Activated T-cell treated with anti-CD3 and anti-CD28 coated beads, Interleukin-2, amount 50 U/mL, for 48 hours (primary cell): ENCODE data around the gene TARM1.
"Not testable (repeated sequence)": the region's sequence is repeated elsewhere in the genome, so short reads cannot be mapped to it uniquely, and the experiment has no call there.

Experiments
- DNase-seq, 2 experiments: peaks; one replicate each; pipeline ENCODE4 v3.0.0-alpha.2; 2020

The TARM1 gene

GRCh38 chr19:54099190-54099902, 18.2 kb upstream of the TARM1 start:
- no peak for DNase-seq

GRCh38 chr19:54096617-54097106, 15.5 kb upstream of the TARM1 start:
- peak in 1 of 2 experiments; percentile 37 for DNase-seq

DNA sequence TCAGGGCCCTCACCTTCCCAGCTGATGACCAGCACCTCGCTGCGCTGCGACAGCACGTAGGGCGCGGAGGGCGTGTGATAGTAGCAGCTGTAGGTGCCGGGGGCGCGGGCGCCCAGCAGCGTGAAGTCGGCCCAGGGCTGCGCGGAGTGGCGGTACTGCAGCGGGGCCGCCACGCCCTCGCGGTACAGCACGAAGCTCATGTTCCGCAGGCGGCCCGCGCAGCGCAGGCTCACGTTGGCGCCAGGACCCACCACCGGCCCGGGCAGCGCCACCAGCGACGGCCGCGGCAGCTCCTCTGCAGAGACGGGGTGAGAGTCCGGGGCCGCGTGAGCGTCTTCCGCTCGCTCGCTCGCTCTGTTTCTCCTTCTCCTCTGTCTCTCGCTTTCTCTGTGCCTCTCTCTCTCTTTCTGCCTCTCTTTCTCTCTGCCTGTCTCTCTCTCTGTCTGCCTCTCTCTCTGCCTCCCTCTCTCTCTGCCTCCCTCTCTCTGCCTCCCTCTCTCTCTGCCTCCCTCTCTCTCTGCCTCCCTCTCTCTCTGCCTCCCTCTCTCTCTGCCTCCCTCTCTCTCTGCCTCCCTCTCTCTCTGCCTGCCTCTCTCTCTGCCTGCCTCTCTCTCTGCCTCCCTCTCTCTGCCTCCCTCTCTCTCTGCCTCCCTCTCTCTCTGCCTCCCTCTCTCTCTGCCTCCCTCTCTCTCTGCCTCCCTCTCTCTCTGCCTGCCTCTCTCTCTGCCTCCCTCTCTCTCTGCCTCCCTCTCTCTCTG, 14.9 kb upstream of the TARM1 start:
- DNase-seq = peak; percentile 54 to 70

- DNase-seq = no peak
Measured at GRCh38 chr19:54095136-54095858, 14.1 kb upstream of the TARM1 start.

DNA sequence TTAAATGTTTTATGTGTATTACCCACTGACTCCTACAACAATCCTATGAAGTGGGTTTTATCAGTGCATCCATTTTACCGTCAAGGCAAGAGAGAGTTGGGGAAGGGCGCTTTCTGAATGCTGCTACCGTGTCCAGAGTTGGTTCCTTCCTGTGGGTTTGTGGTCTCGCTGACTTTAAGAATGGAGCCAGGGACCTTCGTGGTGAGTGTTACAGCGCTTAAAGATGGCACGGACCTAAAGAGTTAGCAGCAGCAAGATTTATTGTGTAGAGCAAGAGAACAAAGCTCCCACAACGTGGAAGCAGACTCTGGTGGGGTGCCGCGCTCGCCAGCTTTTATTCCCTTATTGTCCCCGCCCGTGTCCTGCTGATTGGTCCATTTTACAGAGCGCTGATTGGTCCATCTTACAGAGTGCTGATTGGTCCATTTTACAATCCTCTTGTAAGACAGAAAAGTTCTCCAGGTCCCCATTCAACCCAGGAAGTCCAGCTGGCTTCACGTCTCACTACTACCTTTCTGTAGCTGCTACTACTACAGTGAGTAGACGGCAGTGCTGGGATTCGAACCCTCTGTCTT, 13.3 kb upstream of the TARM1 start:
- no peak for DNase-seq

- no peak for DNase-seq
Measured at GRCh38 chr19:54084410-54084809, 3.2 kb upstream of the TARM1 start.

- no peak for DNase-seq
Measured at GRCh38 chr19:54077334-54077733, 3.8 kb downstream of the TARM1 start.

GRCh38 chr19:54074851-54075250, 6.3 kb downstream of the TARM1 start:
- no peak for DNase-seq

DNA sequence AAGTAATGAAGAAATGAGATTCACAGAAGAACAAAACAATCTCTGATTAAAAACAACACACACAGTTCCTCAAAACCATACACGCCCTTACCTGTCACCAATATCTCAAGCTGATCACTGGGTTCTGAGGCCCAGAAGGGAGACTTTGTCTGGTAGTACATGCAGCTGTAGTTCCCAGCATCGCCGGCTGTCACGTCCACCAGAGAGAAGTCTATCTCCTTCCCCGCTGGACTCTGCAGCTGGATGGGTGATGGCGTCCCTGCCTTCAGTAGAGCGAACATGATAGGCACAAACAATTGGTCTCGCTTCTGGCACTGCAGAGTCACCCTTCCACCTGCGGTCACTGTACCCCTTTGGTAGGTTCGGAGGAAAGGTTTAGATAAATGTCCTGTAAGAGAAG, 7.3 kb downstream of the TARM1 start:
- no peak for DNase-seq

- DNase-seq = no peak
Measured at GRCh38 chr19:54069470-54069869, 11.7 kb downstream of the TARM1 start.

GRCh38 chr19:54063350-54064116, 17.6 kb downstream of the TARM1 start, which contains the start of gene VSTM1:
Gene VSTM1 (minus strand): TSS chr19:54063897. CDS start chr19:54063777, 120 bp downstream.
- no peak for DNase-seq

DNA sequence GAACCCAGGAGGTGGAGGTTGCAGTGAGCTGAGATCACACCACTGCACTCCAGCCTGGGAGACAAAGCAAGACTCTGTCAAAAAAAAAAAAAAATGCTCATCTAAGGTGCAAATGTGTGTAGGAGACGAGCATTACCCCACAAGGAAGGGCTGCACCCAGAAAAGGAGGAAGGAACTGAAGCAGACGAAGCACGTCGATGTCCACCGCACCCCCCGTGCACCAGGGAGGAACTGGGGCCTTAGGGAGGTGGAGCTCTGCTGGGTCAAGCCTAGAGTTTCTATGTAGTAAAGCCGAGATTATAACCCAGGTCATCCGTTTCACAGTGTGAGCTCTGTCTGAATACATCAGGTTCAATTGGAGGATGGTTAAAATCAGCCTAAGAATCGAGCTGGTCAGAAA, 18.5 kb downstream of the TARM1 start:
- DNase-seq = no peak

DNA sequence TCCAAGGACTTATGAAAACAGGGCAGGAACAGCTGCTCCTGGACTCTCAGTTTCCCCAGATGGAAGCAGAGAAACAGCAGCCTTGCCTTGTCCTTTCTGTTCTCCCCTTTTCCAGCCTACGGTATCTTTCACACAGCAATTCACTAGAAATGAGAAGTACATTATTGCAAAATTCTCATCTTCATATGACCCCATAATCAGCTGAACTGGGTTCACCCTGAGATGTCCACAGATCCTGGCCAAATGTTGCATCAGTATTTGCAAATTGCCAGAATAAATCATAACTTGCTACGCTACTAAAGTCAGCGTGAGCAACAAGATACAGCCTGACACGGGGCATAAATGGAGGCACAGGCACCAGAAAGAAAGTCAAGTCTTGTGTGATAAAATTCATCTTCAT, 33.5 kb downstream of the TARM1 start:
- no peak for DNase-seq

DNA sequence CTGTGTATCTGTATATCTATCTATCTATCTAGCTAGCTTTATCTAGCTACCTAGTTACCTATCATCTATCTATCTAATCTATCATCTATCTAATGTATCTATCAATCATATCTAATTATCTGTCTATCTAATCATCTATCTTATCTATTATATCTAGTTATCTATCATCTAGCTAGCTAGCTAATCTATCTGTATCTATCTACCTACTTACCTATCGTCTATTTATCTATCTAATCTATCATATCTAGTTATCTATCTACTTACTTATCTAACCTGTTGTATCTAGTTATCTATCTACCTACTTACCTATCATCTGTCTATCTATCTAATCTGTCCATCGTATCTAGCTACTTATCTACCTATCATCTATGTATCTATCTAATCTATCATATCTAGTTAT, 35.4 kb downstream of the TARM1 start:
- no peak for DNase-seq

- no peak for DNase-seq
Measured at GRCh38 chr19:54042989-54043388, 38.2 kb downstream of the TARM1 start.

DNA sequence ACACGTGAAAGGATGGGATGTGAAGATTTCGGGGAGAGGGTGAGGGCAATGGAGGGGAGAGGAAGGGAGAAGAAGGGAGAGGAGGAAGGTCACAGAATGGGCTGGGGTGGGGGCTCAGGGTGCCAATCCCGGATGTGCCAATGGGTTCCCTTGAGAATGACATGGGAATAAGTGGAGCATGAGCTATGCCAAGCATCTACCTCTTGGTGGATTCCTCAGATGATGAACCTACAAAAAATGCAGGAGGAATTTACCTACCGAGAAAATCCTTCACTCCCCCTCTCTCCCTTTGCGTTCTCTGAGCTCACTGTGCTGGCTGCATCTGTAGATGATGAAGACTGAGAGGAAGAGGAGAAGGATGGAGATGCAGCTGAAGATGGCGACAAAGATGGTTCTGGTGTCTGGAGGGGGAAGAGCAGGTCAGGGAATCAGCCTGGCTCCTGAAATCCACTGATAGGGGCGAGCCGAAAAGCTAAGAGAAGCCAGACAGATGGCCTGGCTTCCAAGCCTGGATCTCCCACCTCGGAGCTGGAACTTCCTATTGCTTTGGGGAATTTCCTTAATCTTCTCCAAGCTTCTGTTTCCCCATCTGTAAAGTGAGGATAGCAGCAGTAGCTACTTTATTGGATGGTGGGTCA, 39.1 kb downstream of the TARM1 start:
- DNase-seq = no peak

GRCh38 chr19:54040003-54040402, 41.2 kb downstream of the TARM1 start:
- no peak for DNase-seq

- DNase-seq = not testable (repeated sequence)
Measured at GRCh38 chr19:54036542-54036941, 44.6 kb downstream of the TARM1 start.

- no peak for DNase-seq
Measured at GRCh38 chr19:54035215-54036178, 45.7 kb downstream of the TARM1 start.

GRCh38 chr19:54030895-54031586, 50.1 kb downstream of the TARM1 start:
- DNase-seq = no peak
